GM19467 (cell line): ENCODE data around the gene NKD2.

Experiments used
- ATAC-seq: cut with Tn5 transposase; IDR thresholded peaks from one replicate; pipeline ENCODE4 v1.9.1; 2021; ENCODE audit warnings: mild to moderate bottlenecking, moderate library complexity; ENCODE audit not compliant: unreplicated experiment

NKD2 gene

DNA sequence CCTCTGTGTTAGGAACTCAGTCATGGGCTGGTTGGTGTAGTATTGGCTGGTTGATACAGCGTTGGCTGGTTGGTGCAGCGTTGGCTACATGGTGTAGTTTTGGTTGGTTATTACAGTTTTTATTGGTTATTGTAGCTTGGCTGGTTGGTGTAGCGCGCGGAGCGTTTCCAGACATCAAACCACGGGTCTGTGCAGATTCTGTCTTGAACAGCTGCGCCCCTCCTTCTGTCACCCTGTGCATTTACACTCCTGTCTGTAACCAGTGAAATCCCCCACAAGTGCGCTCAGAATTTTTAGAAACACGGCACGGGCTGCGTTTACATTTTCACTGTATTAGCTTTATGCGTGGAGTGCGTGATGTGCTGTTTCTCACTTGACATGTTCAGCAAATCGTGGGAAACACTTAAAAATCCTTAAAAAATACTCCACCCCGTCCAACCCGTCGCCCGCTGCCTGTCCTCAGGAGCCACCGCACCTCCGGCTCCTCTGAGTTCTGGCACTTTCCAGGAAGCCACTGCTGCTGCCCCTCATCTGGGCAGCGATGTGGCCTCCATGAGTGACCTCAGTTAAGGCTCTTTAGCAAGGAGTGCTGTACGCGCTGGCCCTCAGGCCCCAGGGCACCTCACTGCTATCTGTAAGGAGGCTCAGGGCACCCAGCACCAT lies 20.8 kb downstream of the NKD2 start:
- no peak for ATAC-seq

DNA sequence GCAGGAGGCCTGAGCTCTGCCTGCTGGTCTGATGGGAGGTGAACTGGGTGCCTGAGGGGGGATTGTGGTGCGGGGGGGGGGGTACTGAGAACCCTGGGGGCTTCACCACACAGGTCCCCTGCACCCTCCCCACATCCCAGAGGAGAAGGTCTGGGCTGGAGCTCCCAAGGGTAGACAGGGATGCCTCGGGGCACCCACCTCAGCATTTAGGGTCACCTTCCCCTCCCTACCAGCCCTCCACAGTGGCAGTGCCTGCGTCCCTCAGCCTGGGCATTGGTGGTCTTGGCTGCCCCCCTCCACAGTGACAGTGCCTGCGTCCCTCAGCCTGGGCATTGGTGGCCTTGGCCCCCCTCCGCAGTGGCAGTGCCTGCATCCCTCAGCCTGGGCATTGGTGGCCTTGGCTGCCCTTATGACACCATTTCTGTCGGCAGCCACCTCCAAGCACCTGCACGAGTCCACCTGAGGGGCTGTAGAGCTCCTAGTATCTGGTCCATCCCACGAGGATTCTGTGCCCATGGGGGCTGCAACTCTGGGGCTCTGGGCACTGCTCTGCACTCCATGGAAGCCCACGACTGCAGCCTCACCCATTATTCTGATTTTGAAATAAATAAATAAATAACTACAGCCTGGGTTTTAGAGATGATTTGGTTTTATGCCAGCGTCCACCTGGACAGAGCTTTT lies 21.5 kb downstream of the NKD2 start:
- ATAC-seq: no peak

GRCh38 chr5:1030801-1031271 lies 22.2 kb downstream of the NKD2 start:
- no peak for ATAC-seq

DNA sequence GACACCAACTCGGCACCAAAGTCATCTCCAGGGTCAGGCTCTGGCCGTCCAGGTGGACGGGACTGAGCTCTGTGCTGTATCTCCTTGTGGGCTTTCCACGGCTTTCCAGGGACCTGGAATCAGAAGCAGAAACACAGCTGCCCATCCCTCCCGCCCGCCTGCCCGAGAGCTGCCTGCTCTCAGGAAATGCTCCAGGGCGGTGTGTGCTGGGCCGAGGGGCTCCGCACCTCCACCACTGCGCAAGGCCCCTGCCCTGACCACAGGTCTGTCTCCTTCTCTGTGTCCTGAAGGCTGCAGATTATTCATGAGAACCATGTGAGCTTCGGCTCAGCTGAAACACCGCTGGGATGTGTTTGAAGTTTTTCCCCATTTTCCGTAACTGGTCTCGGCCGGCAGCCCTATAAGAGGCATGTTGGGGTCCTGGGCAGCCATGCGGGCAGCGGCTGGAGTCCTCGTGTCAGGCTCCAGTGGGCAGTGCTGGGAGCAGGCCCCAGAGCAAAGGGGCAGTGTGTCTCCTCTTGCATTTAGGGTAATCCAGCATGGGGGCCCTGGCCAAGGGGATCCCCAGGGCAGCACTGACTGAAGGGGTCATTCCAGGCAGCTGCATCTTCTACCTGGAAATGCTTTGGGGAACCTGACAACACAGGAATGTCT lies 22.8 kb downstream of the NKD2 start:
- ATAC-seq: no peak

DNA sequence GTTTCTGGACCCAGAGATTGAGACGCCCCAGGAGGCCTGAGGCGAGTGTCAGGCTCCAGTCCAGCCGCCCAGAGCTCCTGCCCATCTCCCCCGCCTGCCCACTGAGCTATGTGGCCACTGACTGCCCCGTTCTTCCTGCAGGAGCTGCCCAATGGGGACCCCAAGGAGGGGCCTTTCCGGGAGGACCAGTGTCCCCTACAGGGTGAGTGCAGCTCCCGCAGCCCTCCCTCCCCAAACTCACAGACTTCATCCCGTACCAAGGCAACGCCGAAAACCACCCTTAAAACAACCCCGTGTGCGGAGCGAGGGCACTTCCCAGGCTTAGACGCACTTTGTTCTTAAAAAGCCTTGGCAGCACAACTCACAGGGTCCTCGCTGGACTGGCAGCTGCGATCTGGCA lies 23.4 kb downstream of the NKD2 start:
- no peak for ATAC-seq

GRCh38 chr5:1032551-1033027 lies 24.0 kb downstream of the NKD2 start:
- no peak for ATAC-seq

- ATAC-seq: no peak
These were observed 24.6 kb downstream of the NKD2 start for GRCh38 chr5:1033178-1033577.

GRCh38 chr5:1033606-1034420 lies 25.2 kb downstream of the NKD2 start:
- no peak for ATAC-seq

GRCh38 chr5:1034421-1034905 lies 25.9 kb downstream of the NKD2 start:
- ATAC-seq: no peak

GRCh38 chr5:1034986-1035385 lies 26.4 kb downstream of the NKD2 start:
- no peak for ATAC-seq

DNA sequence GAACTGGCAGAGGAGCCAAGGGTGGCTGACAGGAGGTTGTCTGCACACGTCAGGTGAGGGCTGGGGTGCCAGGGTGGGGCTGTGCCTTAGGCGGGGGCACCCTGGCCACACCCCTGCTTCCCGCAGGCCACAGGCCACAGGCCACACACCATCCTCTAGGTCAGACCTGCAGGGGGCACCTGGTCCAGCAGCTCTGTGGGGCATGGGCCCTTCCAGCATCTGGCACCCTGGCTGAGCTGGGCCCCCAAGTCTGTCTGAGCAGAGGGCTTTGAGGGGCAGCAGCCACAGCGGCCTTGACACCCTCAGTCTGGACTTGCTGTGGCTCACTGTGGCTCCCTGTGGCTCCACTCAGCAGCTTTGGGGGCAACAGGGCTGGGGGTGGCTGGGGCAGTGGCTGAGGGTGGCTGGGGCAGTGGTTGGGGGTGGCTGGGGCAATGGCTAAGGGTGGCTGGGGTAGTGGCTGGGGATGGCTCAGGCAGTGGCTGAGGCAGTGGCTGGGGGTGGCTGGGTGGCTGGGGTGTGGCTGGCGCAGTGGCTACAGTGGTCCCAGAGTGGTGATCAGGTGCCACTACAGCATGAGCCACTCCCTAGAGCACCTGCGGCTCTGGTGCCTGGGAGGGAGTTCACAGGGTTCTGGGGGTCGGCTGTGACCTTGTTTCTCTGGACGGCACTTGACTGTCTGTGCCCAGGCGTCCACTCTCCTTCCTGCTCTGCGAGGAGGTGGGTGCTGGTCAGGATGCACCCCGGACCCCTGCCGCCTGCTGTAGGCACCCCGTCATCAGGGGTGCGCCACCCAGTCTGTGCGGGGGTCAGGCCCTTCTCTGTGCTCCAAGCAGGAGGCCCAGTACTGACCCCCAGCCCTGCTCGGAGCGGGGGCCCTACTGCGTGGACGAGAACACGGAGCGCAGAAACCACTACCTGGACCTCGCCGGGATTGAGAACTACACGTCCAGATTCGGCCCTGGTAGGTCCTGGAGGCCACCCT lies 27.1 kb downstream of the NKD2 start:
- no peak for ATAC-seq

GRCh38 chr5:1036504-1037122 lies 28.0 kb downstream of the NKD2 start:
- no peak for ATAC-seq

- ATAC-seq: no peak
These were observed 28.6 kb downstream of the NKD2 start for GRCh38 chr5:1037123-1037670.

GRCh38 chr5:1037671-1038416 lies 29.2 kb downstream of the NKD2 start:
- no peak for ATAC-seq

DNA sequence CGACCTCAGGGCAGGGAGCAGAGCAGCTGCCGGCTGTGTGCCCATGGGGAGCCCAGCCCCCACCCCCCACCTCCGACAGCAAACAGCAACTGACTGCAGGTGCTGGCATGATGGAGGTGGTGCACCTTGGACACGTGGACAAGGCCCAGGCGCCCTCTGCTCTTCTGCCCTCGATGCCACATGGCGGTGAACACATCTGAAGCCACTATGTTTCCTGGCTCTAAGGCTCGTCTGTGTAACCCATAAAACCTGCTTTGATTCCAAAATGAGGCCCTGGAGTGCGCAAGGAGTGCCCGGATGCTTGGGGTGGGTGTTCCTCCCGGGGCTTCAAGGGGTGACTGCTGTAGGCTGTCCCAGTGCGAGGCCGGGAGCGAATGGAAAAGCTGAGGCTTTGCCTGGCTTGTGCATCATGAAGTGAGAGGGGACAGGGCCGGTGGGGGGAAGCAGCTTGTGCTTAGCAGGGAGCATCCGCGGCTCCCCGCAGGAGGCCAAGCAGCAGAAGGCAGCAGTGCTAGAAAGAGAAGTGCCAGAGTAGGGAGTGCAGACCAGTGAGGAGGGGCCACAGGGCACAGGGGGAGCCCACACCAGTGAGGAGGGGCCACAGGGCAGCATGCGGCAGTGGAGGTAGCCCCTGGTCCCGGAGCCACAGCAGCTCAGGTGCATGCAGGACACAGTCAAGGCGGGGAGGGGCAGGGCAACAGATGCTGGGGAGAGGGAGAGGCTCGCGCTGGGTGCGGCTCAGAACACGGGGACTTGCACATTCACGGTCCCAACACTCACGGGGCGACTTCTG lies 30.0 kb downstream of the NKD2 start:
- ATAC-seq: no peak

GRCh38 chr5:1039210-1039548 lies 30.6 kb downstream of the NKD2 start:
- ATAC-seq: no peak

DNA sequence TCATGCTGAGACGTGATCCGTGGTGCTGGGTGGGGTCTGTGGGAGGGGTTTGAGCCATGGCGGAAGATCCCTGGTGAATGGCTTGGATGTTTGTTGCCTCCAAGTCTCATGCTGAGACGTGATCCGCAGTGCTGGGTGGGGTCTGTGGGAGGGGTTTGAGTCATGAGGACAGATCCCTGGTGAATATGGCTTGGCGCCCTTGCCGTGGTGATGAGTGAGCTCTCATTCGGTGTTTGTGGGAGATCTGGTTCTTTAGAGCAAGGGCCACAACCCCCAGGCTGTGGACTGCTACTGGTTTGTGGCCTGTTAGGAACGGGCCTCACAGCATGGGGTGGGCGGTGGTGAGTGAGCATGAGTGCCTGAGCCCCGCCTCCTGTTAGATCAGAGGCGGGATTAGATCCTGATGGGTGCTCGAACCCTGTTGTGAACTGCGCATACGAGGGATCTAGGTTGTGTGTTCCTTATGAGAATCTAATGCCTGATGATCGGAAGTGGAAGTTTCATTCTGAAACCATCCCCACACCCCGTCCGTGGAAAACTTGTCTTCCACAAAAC lies 31.2 kb downstream of the NKD2 start:
- no peak for ATAC-seq
